Medulla oblongata (tissue), 1 donor: ENCODE results near the gene POLR3K.

ENCODE experiments used
- DNase-seq: peaks from one replicate; pipeline ENCODE4 v3.0.0-alpha.2; 2015; ENCODE audit errors: extremely low spot score

Gene POLR3K

GRCh38 chr16:53346-54236, at the start of gene POLR3K, which contains the start of gene SNRNP25:
Gene POLR3K, minus strand, starts transcription at chr16:53608. Its CDS starts 22 bp downstream, at chr16:53586.
Gene SNRNP25, plus strand, starts transcription at chr16:53828. Its CDS starts 189 bp downstream, at chr16:54017.
- DNase-seq, result peak; percentile 98

GRCh38 chr16:102060-102855, 48.9 kb upstream of the POLR3K start:
- peak; percentile 64 for DNase-seq

- no peak for DNase-seq
Observed at GRCh38 chr16:101586-101985, 48.2 kb upstream of the POLR3K start.

DNA sequence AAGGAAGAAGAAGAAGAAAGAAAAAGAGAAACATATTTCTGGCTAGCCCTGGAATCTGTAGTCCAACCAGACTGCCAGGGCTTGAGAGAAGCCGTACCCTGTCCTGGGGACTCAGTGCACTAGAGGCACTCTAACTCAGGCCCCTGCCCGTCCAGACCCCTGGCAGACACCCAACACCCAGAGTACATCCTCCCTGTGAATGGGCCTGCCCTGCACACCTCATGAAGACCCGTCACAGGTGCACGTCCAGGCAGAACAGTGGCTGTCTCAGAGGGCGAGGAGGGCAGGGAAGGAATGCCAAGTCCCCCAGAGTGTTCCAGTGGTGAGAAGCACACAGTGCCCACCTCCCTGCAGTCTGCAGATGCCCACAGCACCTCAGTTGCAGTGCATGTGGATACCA, 47.6 kb upstream of the POLR3K start:
- DNase-seq, result no peak

- DNase-seq, result no peak
Observed at GRCh38 chr16:97822-98221, 44.4 kb upstream of the POLR3K start.

GRCh38 chr16:96935-97381, 43.5 kb upstream of the POLR3K start:
- DNase-seq, result peak; percentile 92

DNA sequence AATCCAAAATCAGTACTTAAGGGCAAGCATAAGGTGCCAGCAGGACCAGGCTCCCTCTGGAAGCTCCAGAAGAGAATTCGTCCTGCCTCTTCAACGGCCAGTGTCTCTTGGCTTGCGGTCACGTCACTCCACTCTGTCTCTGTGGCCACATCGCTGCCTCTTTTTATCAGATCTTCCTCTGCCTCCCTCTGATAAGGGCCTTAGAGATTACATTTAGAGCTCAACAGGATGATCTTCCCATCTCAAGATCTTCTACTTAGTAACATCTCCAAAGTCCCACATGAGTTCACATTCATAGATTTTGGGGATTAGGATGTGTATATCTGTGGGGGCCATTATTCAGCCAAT, 41.5 kb upstream of the POLR3K start:
- DNase-seq, result no peak

DNA sequence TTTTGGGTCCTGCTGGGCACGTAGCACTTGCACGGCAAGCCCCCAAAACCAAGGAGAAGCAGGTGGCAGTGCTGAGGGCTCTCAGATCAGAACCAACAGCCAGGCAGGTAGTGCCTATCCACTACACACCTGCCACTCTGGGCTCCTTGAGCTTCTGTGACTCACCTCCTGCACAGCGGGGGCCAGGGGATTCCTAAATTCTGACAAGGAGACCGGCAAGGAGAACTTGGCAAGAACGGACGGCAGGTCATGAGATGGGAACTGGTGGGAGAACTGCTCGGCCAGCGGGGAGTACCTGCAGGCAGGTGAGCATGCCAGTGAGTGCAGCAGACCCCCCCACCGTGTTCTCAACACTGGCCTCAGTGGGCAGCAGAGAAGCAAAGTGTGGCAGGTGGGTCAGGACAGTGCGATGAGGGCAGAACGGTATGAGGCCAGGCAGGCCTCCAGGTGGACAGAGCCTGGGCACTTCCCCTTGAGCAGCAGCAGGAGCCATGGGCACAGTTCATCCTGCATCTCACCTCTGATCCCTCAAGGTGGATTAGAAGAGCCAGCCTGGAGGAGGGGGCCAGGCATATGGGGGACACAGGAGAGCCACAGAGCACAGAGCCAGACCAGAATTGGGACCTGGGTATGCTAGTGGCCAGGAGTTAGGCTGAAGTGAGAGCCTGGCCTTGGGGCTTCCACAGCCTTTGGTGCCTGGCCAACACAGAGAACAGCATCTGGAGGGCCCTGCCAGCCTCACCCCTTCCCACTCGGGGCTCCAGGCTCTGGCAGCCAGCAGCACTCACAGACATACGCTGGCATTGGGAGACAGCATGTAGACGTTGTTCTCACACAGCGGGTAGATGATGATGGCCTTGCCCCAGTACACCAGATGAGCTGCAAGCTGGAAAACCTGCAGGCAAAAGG, 39.3 kb upstream of the POLR3K start:
- no peak for DNase-seq

- DNase-seq, result peak; percentile 93
Observed at GRCh38 chr16:91484-91883, 38.1 kb upstream of the POLR3K start.

- no peak for DNase-seq
Observed at GRCh38 chr16:89391-90302, 36.2 kb upstream of the POLR3K start.

- no peak for DNase-seq
Observed at GRCh38 chr16:88613-89012, 35.2 kb upstream of the POLR3K start.

GRCh38 chr16:86483-86952, 33.1 kb upstream of the POLR3K start:
- DNase-seq, result no peak

GRCh38 chr16:85865-86264, 32.5 kb upstream of the POLR3K start:
- no peak for DNase-seq

- DNase-seq, result no peak
Observed at GRCh38 chr16:85407-85782, 32.0 kb upstream of the POLR3K start.

DNA sequence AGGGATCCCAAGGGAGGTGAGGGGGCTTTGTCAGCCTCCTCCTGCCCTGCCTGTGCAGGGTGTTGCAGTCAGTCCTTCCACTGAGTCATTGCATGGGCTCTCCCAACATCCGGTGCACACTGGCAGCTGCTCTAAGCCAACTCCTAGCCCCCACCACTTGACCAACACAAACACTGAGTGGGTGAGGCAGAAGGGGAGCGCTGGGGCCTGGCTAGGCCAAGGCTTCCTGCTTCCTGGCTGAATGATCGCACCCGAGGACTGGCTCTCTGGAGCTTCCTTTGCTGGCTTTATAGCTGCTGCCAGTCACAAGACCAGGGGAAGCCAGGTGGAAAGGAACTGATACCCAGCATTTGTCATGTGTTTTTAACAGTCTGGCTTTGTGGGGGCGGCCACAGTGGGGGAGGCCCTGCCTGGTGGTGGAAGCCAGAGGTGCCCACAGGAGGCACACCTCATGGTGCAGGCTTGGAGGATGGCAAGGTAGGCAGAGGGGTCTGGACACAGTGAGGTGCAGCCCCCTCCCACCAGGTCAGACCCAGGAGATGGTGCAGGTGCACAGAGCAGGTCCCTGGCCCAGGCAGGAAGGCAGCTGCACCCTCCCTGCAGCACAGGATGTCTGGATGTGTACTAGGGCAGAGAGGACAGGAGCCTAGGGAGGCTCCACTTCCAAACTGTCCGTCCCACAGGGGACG, 31.5 kb upstream of the POLR3K start:
- DNase-seq, result peak; percentile 35

GRCh38 chr16:83781-84615, 30.6 kb upstream of the POLR3K start:
- no peak for DNase-seq

GRCh38 chr16:83060-83603, 29.7 kb upstream of the POLR3K start:
- no peak for DNase-seq

- DNase-seq, result no peak
Observed at GRCh38 chr16:79151-80054, 26.0 kb upstream of the POLR3K start.
